Stomach (tissue), 9 donors: ENCODE results near the gene HOXD4. TPM values are rescaled to one million over a fixed set of nuclear protein-coding genes. Genes with fewer than 3 reads are reported as not detected.

Source experiments
- DNase-seq, 2 donors: peaks; one replicate each; pipeline versions ENCODE4 v3.0.0 to v3.0.0-alpha.2; 2013 to 2019
- H3K27ac ChIP-seq, 5 donors: fragments of 200-600 bp in 4 of 5; sonication (generic) in 4 of 5; one replicate each; pipeline ENCODE4 v1.5.1; 2013 to 2019; ENCODE audit warnings: mild to moderate bottlenecking in 1 of 5, moderate library complexity in 1 of 5
- H3K27me3 ChIP-seq, 3 donors: fragments of 200-600 bp; sonication (generic); one replicate each; pipeline ENCODE4 v1.5.1; 2017 to 2019; ENCODE audit warnings: mixed run types in 1 of 3
- H3K36me3 ChIP-seq, 4 donors: fragments of 200-600 bp; sonication (generic); 1 replicate in 3 of 4; 2 replicates in 1 of 4; pipeline ENCODE4 v1.5.1; 2016 to 2019
- H3K4me1 ChIP-seq, 4 donors: fragments of 200-600 bp; sonication (generic); one replicate each; pipeline ENCODE4 v1.5.1; 2016 to 2019
- H3K4me3 ChIP-seq, 4 donors: fragments of 200-600 bp; sonication (generic) in 3 of 4; one replicate each; pipeline ENCODE4 v1.5.1; 2016 to 2019; ENCODE audit warnings: mild to moderate bottlenecking in 1 of 4
- H3K9me3 ChIP-seq, 4 donors: fragments of 200-600 bp; sonication (generic); one replicate each; pipeline ENCODE4 v1.5.1; 2016 to 2019
- CTCF ChIP-seq, 7 experiments: fragments of 450-650 bp in 4 of 7; fragments of 200-600 bp in 3 of 7; sonication (generic) in 3 of 7; IDR thresholded peaks; one replicate each; pipeline ENCODE4 v1.5.1; 2016 to 2019; ENCODE audit warnings: antibody characterized with exemption in 7 of 7, control low read depth in 2 of 7, mild to moderate bottlenecking in 1 of 7
- EP300 ChIP-seq: sonication (generic); formaldehyde crosslinking; IDR thresholded peaks from one replicate; pipeline ENCODE4 v1.6.1; 2017; ENCODE audit warnings: antibody characterized with exemption
- POLR2A ChIP-seq, 4 donors: fragments of 450-650 bp; IDR thresholded peaks; one replicate each; pipeline ENCODE4 v1.6.1; 2016; ENCODE audit warnings: antibody characterized with exemption in 4 of 4, control low read depth in 2 of 4, mild to moderate bottlenecking in 1 of 4, moderate library complexity in 1 of 4
- POLR2AphosphoS5 ChIP-seq, 3 donors: sonication (generic); formaldehyde crosslinking; IDR thresholded peaks; one replicate each; pipeline ENCODE4 v1.6.1; 2016; ENCODE audit warnings: antibody characterized with exemption in 3 of 3
- WGBS, 5 donors: extraction: QIAGEN DNeasy Blood & Tissue Kit in 3 of 5; methylation state at CpG; one replicate each; pipeline versions ENCODE4 v1.1.5 to v1.1.7; 2013 to 2018; 5-methylcytosine and 5-hydroxymethylcytosine counted together
- intact Hi-C: fragments of 100-400 bp; cut with DNase I; formaldehyde crosslinking; loops from one replicate; pipeline ENCODE4 v1.15.1; 2023; ENCODE audit warnings: low total_unique reads
- polyA plus RNA-seq, 3 donors: library from polyadenylated mRNA; stranded (reverse); fragments of 200-250 nt; gene quantifications; one replicate each; pipeline ENCODE4 v1.2.3, GENCODE V29; 2013
- total RNA-seq, 5 donors: library from RNA; depleted of rRNA; stranded (reverse); fragments of >200 nt; gene quantifications; one replicate each; pipeline versions ENCODE4 v1.1.0 to v1.2.3, GENCODE V29; 2014 to 2016
- donor health status: healthy with polysubstance abuse.
- donor health status: Bipolar disorder and iron deficiency.
- donor health status: healthy.

HOXD4 gene
- total and polyA plus RNA-seq, 8 donors: 0.25 to 9.6 (median 1.6) TPM; not detected in 4

GRCh38 chr2:176126929-176127773, 24.2 kb upstream of the HOXD4 start:
- H3K9me3 ChIP-seq: peaks cover 0 to 34% (median 2%) of the 10 kb centered on the region in 4 donors
- peaks cover 57 to 100% (median 93%) of the 10 kb centered on the region in 3 donors for H3K27me3 ChIP-seq
- no peaks in the 10 kb centered on the region for H3K36me3 ChIP-seq
- DNase-seq: peak; percentile 74 to 87
- peaks cover 28 to 57% (median 42%) of the 10 kb centered on the region in 4 donors for H3K4me1 ChIP-seq
- H3K27ac ChIP-seq: no peak overlapping the region
- intact Hi-C loops: loop anchor here (5.0 to 10.0 kb wide), 2 partner anchors 528 to 1020 kb away; no protein-coding TSS in a partner anchor
- 3 to 5% (median 4%) methylated on average over 13 of the region's 13 CpGs for WGBS, 5 donors
- no peak overlapping the region for H3K4me3 ChIP-seq
- TF ChIP-seq CTCF (IDR thresholded peaks at IDR 0.05) (peak in 5 of 7 experiments; percentile 62 to 97 (median 87)), POLR2A (IDR thresholded peaks at IDR 0.05) (no peak)

- Histone ChIP-seq H3K4me1 (peaks cover 22 to 57% (median 41%) of the 10 kb centered on the region in 4 donors), H3K27me3 (peaks cover 56 to 100% (median 93%) of the 10 kb centered on the region in 3 donors), H3K9me3 (peaks cover 0 to 32% (median 2%) of the 10 kb centered on the region in 4 donors), H3K4me3 (no peak overlapping the region), H3K27ac (no peak overlapping the region), H3K36me3 (no peaks in the 10 kb centered on the region)
- TF ChIP-seq POLR2A (IDR thresholded peaks at IDR 0.05) (no peak), EP300 (no peak), CTCF (IDR thresholded peaks at IDR 0.05) (no peak), POLR2AphosphoS5 (IDR thresholded peaks at IDR 0.05) (no peak)
- WGBS, 5 donors: 16 to 25% (median 21%) methylated on average over 4 of the region's 4 CpGs
- DNase-seq: no peak
- intact Hi-C loops: loop anchor here (5.0 to 10.0 kb wide), 2 partner anchors 527 to 1020 kb away; no protein-coding TSS in a partner anchor
Observed at GRCh38 chr2:176127774-176128072, 23.6 kb upstream of the HOXD4 start.

GRCh38 chr2:176128172-176128981, 23.0 kb upstream of the HOXD4 start:
- WGBS, 5 donors: 10 to 13% (median 12%) methylated on average over 46 to 49 of the region's 49 CpGs
- H3K27me3 ChIP-seq: peaks cover 56 to 100% (median 93%) of the 10 kb centered on the region in 3 donors
- H3K9me3 ChIP-seq: peaks cover 0 to 26% (median 2%) of the 10 kb centered on the region in 4 donors
- peaks cover 16 to 52% (median 34%) of the 10 kb centered on the region in 4 donors for H3K4me1 ChIP-seq
- H3K36me3 ChIP-seq: no peaks in the 10 kb centered on the region
- H3K27ac ChIP-seq: peak overlapping the region in 3 of 5 donors; percentile 76 to 80 (median 77)
- peak in 1 of 2 donors; percentile 58 for DNase-seq
- TF ChIP-seq CTCF (IDR thresholded peaks at IDR 0.05) (no peak), EP300 (no peak), POLR2A (IDR thresholded peaks at IDR 0.05) (no peak), POLR2AphosphoS5 (IDR thresholded peaks at IDR 0.05) (no peak)
- intact Hi-C loops: loop anchor here (5.0 to 10.0 kb wide), 2 partner anchors 526 to 1019 kb away; no protein-coding TSS in a partner anchor
- peak overlapping the region in 3 of 4 donors; percentile 35 to 49 (median 46) for H3K4me3 ChIP-seq
